SK-N-SH treated with all-trans-retinoic acid at 6 μM for 48 hours (cell line): Measurements from ENCODE around the gene TMED5.

Experiments used
- ARNTL ChIP-seq: fragments of 450-650 bp; formaldehyde crosslinking; IDR thresholded peaks from 2 replicates; pipeline ENCODE4 v1.5.0; 2020; ENCODE audit warnings: low read depth, mild to moderate bottlenecking, moderate library complexity, borderline replicate concordance
- CREB5 ChIP-seq: fragments of 250-450 bp; sonication (Bioruptor Pico); IDR thresholded peaks from 2 replicates; pipeline ENCODE4 v1.5.1; 2020; ENCODE audit warnings: low read depth, mild to moderate bottlenecking, moderate library complexity
- CSRNP3 ChIP-seq: fragments of 250-450 bp; sonication (Bioruptor Pico); IDR thresholded peaks from 2 replicates; pipeline ENCODE4 v1.5.1; 2021; ENCODE audit warnings: mild to moderate bottlenecking, moderate library complexity
- ESRRG ChIP-seq: fragments of 250-450 bp; sonication (Bioruptor Pico); IDR thresholded peaks from 2 replicates; pipeline ENCODE4 v1.6.1; 2021; ENCODE audit warnings: mild to moderate bottlenecking
- OSR1 ChIP-seq: fragments of 250-450 bp; sonication (Bioruptor Pico); IDR thresholded peaks from 2 replicates; pipeline ENCODE4 v1.8.0; 2022; ENCODE audit warnings: moderate library complexity, mild to moderate bottlenecking, inconsistent platforms
- PATZ1 ChIP-seq: fragments of 250-450 bp; sonication (Bioruptor Pico); IDR thresholded peaks from 2 replicates; pipeline ENCODE4 v1.8.0; 2020; ENCODE audit warnings: mild to moderate bottlenecking, moderate library complexity, borderline replicate concordance
- TOX ChIP-seq: fragments of 250-450 bp; sonication (Bioruptor Pico); IDR thresholded peaks from 2 replicates; pipeline ENCODE4 v1.8.0; 2021; ENCODE audit warnings: mild to moderate bottlenecking, moderate library complexity, borderline replicate concordance
- ZC3H10 ChIP-seq: fragments of 250-450 bp; sonication (Bioruptor Pico); IDR thresholded peaks from 2 replicates; pipeline ENCODE4 v1.5.1; 2021; ENCODE audit warnings: mild to moderate bottlenecking, moderate library complexity
- ZNF8 ChIP-seq: fragments of 450-650 bp; formaldehyde crosslinking; IDR thresholded peaks from 2 replicates; pipeline ENCODE4 v1.5.0; 2020; ENCODE audit warnings: mild to moderate bottlenecking, moderate library complexity

GRCh38 chr1:93102142-93102541, 78.1 kb downstream of the TMED5 start:
- TF ChIP-seq TOX (CRISPR knock-in tag) (no peak), ZNF8 (CRISPR knock-in tag) (no peak), CREB5 (CRISPR knock-in tag) (no peak), ZC3H10 (no peak), PATZ1 (no peak), CSRNP3 (CRISPR knock-in tag) (no peak), ESRRG (CRISPR knock-in tag) (no peak), ARNTL (CRISPR knock-in tag) (no peak), OSR1 (CRISPR knock-in tag) (no peak)
